Endothelial cell of umbilical vein (primary cell): ENCODE data around the gene AP1B1. TPM values are rescaled to one million over a fixed set of nuclear protein-coding genes. Genes with fewer than 3 reads are reported as not detected.

Experiments used
- BruUV-seq: library from RNA; stranded (reverse); fragments of 400-500 nt; replicated peaks from 2 replicates; lab custom pipeline; 2021; lab: Mats Ljungman, UMichigan
- CTCF ChIA-PET: fragments of 300-600, 350-600 bp; sonication (Branson Sonifier 250); formaldehyde crosslinking; loops from one replicate; lab custom pipeline; 2021; ENCODE audit warnings: antibody characterized with exemption, inconsistent platforms; lab: Charles Lee
- POLR2A ChIA-PET: fragments of 300-600, 350-600 bp; sonication (Branson Sonifier 250); formaldehyde crosslinking; loops from one replicate; lab custom pipeline; 2021; ENCODE audit warnings: antibody characterized with exemption, inconsistent platforms; lab: Charles Lee
- DNase-seq: peaks from one replicate; pipeline ENCODE4 v3.0.0-alpha.2; 2011; ENCODE audit warnings: low read depth, low spot score
- FAIRE-seq: peaks from 2 replicates; lab custom pipeline; 2011; peaks lifted over from hg19 to GRCh38; lab: Jason Lieb, UNC
- H2AFZ ChIP-seq: 2 replicates; pipeline ENCODE4 v1.6.0; 2012; ENCODE audit warnings: low read depth, low read length, control low read depth, inconsistent platforms
- H3K27ac ChIP-seq: 2 replicates; pipeline ENCODE4 v1.5.1; 2011; ENCODE audit warnings: low read depth, mild to moderate bottlenecking, control low read depth, low read length, moderate library complexity; ENCODE audit not compliant: insufficient read depth
- H3K27me3 ChIP-seq, 2 experiments: 2 replicates each; pipeline versions ENCODE4 v1.6.0 to v1.6.1; 2011; ENCODE audit warnings: low read length in 2 of 2, mixed read lengths in 1 of 2; ENCODE audit not compliant: control insufficient read depth in 2 of 2, insufficient read depth in 2 of 2
- H3K36me3 ChIP-seq, 2 experiments: 2 replicates in 1 of 2; 3 replicates in 1 of 2; pipeline ENCODE4 v1.5.1; 2011; ENCODE audit warnings: low read length in 2 of 2, mild to moderate bottlenecking in 1 of 2, moderate library complexity in 1 of 2; ENCODE audit not compliant: control insufficient read depth in 2 of 2, insufficient read depth in 2 of 2; ENCODE audit errors: extremely low read depth in 1 of 2
- H3K4me1 ChIP-seq: 3 replicates; pipeline ENCODE4 v1.5.1; 2011; ENCODE audit warnings: mild to moderate bottlenecking, low read length; ENCODE audit not compliant: control insufficient read depth, insufficient read depth; ENCODE audit errors: extremely low read depth
- H3K4me2 ChIP-seq: 2 replicates; pipeline ENCODE4 v1.6.1; 2011; ENCODE audit warnings: low read length, control low read depth, mixed read lengths; ENCODE audit not compliant: insufficient read depth
- H3K4me3 ChIP-seq, 3 experiments: fragments of 200-600 bp in 1 of 3; sonication (generic), shearing (Covaris generic) in 1 of 3; replicated peaks in 1 of 3; 2 replicates each; pipeline ENCODE4 v1.5.1; 2011 to 2016; ENCODE audit warnings: control low read depth in 3 of 3, low read length in 3 of 3, mild to moderate bottlenecking in 2 of 3, inconsistent platforms in 1 of 3, low read depth in 1 of 3, moderate library complexity in 1 of 3; ENCODE audit not compliant: insufficient read depth in 1 of 3
- H3K79me2 ChIP-seq: 2 replicates; pipeline ENCODE4 v1.6.0; 2012; ENCODE audit warnings: low read length, inconsistent platforms; ENCODE audit not compliant: control insufficient read depth, insufficient read depth
- H3K9ac ChIP-seq: replicated peaks from 2 replicates; pipeline ENCODE3; 2011; ENCODE audit warnings: low read length, control low read depth; ENCODE audit not compliant: insufficient read depth; ENCODE audit errors: extremely low read depth
- H3K9me1 ChIP-seq: replicated peaks from 3 replicates; pipeline ENCODE4 v1.6.0; 2011; ENCODE audit warnings: mild to moderate bottlenecking, low read length; ENCODE audit not compliant: control insufficient read depth, insufficient read depth; ENCODE audit errors: extremely low read depth
- H3K9me3 ChIP-seq: replicated peaks from 2 replicates; pipeline ENCODE4 v1.5.1; 2012; ENCODE audit warnings: low read length, inconsistent platforms; ENCODE audit not compliant: control insufficient read depth, insufficient read depth
- H4K20me1 ChIP-seq: replicated peaks from 2 replicates; pipeline ENCODE3; 2011; ENCODE audit warnings: mild to moderate bottlenecking, low read length; ENCODE audit not compliant: control insufficient read depth, insufficient read depth; ENCODE audit errors: extremely low read depth
- CTCF ChIP-seq, 2 donors: IDR thresholded peaks; 1 replicate in 1 of 2; 2 replicates in 1 of 2; pipeline ENCODE4 v1.5.1; 2011; ENCODE audit warnings: low read length in 2 of 2, mild to moderate bottlenecking in 2 of 2, moderate library complexity in 2 of 2, control low read depth in 1 of 2, inconsistent platforms in 1 of 2, low read depth in 1 of 2; ENCODE audit not compliant: insufficient read depth in 1 of 2; ENCODE audit errors: extremely low read depth in 1 of 2
- EZH2 ChIP-seq: IDR thresholded peaks from 2 replicates; pipeline ENCODE4 v1.6.1; 2012; ENCODE audit warnings: borderline replicate concordance, low read depth, mild to moderate bottlenecking, moderate library complexity, low read length, inconsistent platforms; ENCODE audit not compliant: severe bottlenecking
- FOS ChIP-seq: IDR thresholded peaks from 2 replicates; pipeline ENCODE4 v1.6.1; 2011; ENCODE audit warnings: mild to moderate bottlenecking, low read length, moderate library complexity, borderline replicate concordance; ENCODE audit not compliant: insufficient read depth
- GATA2 ChIP-seq: IDR thresholded peaks from 2 replicates; pipeline ENCODE4 v1.7.0; 2011; ENCODE audit warnings: low read depth, mild to moderate bottlenecking, moderate library complexity, mixed read lengths, low read length; ENCODE audit not compliant: insufficient read length, insufficient read depth
- JUN ChIP-seq: IDR thresholded peaks from 2 replicates; pipeline ENCODE4 v1.6.1; 2011; ENCODE audit warnings: borderline replicate concordance, low read depth; ENCODE audit not compliant: insufficient read length, insufficient read depth
- MYC ChIP-seq: IDR thresholded peaks from one replicate; pipeline ENCODE4 v1.6.1; 2011; ENCODE audit warnings: mild to moderate bottlenecking, low read depth, low read length
- POLR2A ChIP-seq: IDR thresholded peaks from 2 replicates; pipeline ENCODE4 v1.6.1; 2012; ENCODE audit warnings: low read depth, mild to moderate bottlenecking, control low read depth, low read length
- POLR2AphosphoS5 ChIP-seq: IDR thresholded peaks from 2 replicates; pipeline ENCODE4 v1.6.1; 2012; ENCODE audit warnings: low read depth, mild to moderate bottlenecking, control low read depth, low read length, moderate library complexity; ENCODE audit not compliant: insufficient read depth
- dilution Hi-C: fragments of 300-500 bp; cut with MboI; formaldehyde crosslinking; loops from one replicate; pipeline ENCODE4 v1.15.0; 2019; ENCODE audit warnings: low sequenced_read_pairs; ENCODE audit not compliant: extremely low pct_ligation_motif_present
- intact Hi-C: fragments of 100-400 bp; cut with micrococcal nuclease; formaldehyde crosslinking; loops from one replicate; pipeline ENCODE4 v1.10.0; 2022
- polyA plus RNA-seq, 4 experiments: library from polyadenylated mRNA; depleted of rRNA in 3 of 4; stranded (reverse) in 3 of 4; unstranded in 1 of 4; fragments of >200 nt; gene quantifications; 2 replicates each; pipeline versions ENCODE4 v1.2.1 to v1.2.3, GENCODE V29; 2011 to 2012; ENCODE audit warnings: missing spikeins in 1 of 4
- total RNA-seq: library from RNA; stranded (reverse); gene quantifications from 2 replicates; pipeline ENCODE4 v1.2.3, GENCODE V29; 2021
- TF ChIP-seq, protein P1 (sequence below): IDR thresholded peaks from 2 replicates; pipeline ENCODE4 v1.6.1; 2011; ENCODE audit not compliant: insufficient read depth, insufficient read length

Gene AP1B1
- total and polyA plus RNA-seq, 2 donors (not counting 3 experiments of a cell fraction or from before 2014, with no cell fraction given), result 107 to 131 TPM

- intact Hi-C loops, result no loop called here
- Histone ChIP-seq H3K4me1 (no peaks in the 10 kb centered on the region), H3K79me2 (no peaks in the 10 kb centered on the region), H3K4me3 (no peak overlapping the region), H3K9ac (no peak overlapping the region), H3K27me3 (no peaks in the 10 kb centered on the region), H4K20me1 (no peaks in the 10 kb centered on the region), H3K4me2 (no peak overlapping the region), H3K36me3 (peaks cover 22 to 75% of the 10 kb centered on the region in 2 experiments), H3K9me1 (no peaks in the 10 kb centered on the region), H3K9me3 (no peaks in the 10 kb centered on the region), H2AFZ (no peak overlapping the region), H3K27ac (no peak overlapping the region)
- no peak for TF ChIP-seq MYC
- no peak for TF ChIP-seq FOS
- no peak for TF ChIP-seq JUN
- no peak for TF ChIP-seq POLR2A
- no peak for TF ChIP-seq POLR2AphosphoS5
- no peak for TF ChIP-seq EZH2
- TF ChIP-seq, protein P1, sequence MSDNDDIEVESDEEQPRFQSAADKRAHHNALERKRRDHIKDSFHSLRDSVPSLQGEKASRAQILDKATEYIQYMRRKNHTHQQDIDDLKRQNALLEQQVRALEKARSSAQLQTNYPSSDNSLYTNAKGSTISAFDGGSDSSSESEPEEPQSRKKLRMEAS, result no peak
- TF ChIP-seq GATA2, result no peak
- TF ChIP-seq CTCF (IDR thresholded peaks at IDR 0.05; ENCODE audit: extremely low read depth in 1 of 2, insufficient read depth in 1 of 2, low read depth in 1 of 2, low read length in 2 of 2), result no peak
- POLR2A ChIA-PET, result no interaction called here
- dilution Hi-C loops, result no loop called here
- FAIRE-seq (no peak), DNase-seq (no peak)
- CTCF ChIA-PET, result no interaction called here
- no TSS peak for BruUV-seq
Observed at GRCh38 chr22:29353286-29353685, 35.1 kb downstream of the AP1B1 start.
